SK-N-SH treated with all-trans-retinoic acid at 6 μM for 48 hours (cell line): ENCODE measurements around the gene GEMIN8.

Source experiments
- ATAC-seq: fragments of 200-7000 bp; cut with Tn5 transposase; 3 replicates; pipeline ENCODE4 v1.9.1; 2020; ENCODE audit warnings: mild to moderate bottlenecking, moderate library complexity
- ARNTL ChIP-seq: fragments of 450-650 bp; formaldehyde crosslinking; IDR thresholded peaks from 2 replicates; pipeline ENCODE4 v1.5.0; 2020; ENCODE audit warnings: low read depth, mild to moderate bottlenecking, moderate library complexity, borderline replicate concordance
- BACH2 ChIP-seq: fragments of 250-450 bp; sonication (Bioruptor Pico); IDR thresholded peaks from 2 replicates; pipeline ENCODE4 v1.9.0; 2021; ENCODE audit warnings: mild to moderate bottlenecking, borderline replicate concordance
- CREB5 ChIP-seq: fragments of 250-450 bp; sonication (Bioruptor Pico); IDR thresholded peaks from 2 replicates; pipeline ENCODE4 v1.5.1; 2020; ENCODE audit warnings: low read depth, mild to moderate bottlenecking, moderate library complexity
- CSDC2 ChIP-seq: fragments of 250-450 bp; sonication (Bioruptor Pico); IDR thresholded peaks from 2 replicates; pipeline ENCODE4 v1.5.0; 2020; ENCODE audit warnings: mild to moderate bottlenecking, moderate library complexity
- ESRRG ChIP-seq: fragments of 250-450 bp; sonication (Bioruptor Pico); IDR thresholded peaks from 2 replicates; pipeline ENCODE4 v1.6.1; 2021; ENCODE audit warnings: mild to moderate bottlenecking
- GLIS3 ChIP-seq: fragments of 250-450 bp; sonication (Bioruptor Pico); IDR thresholded peaks from 2 replicates; pipeline ENCODE4 v1.5.0; 2020; ENCODE audit warnings: mild to moderate bottlenecking, moderate library complexity
- OSR1 ChIP-seq: fragments of 250-450 bp; sonication (Bioruptor Pico); IDR thresholded peaks from 2 replicates; pipeline ENCODE4 v1.8.0; 2022; ENCODE audit warnings: moderate library complexity, mild to moderate bottlenecking, inconsistent platforms
- PATZ1 ChIP-seq: fragments of 250-450 bp; sonication (Bioruptor Pico); IDR thresholded peaks from 2 replicates; pipeline ENCODE4 v1.8.0; 2020; ENCODE audit warnings: mild to moderate bottlenecking, moderate library complexity, borderline replicate concordance
- SNAI2 ChIP-seq: fragments of 250-450 bp; sonication (Bioruptor Pico); IDR thresholded peaks from 2 replicates; pipeline ENCODE4 v1.5.0; 2020; ENCODE audit warnings: mild to moderate bottlenecking, moderate library complexity
- TCF4 ChIP-seq: fragments of 250-450 bp; sonication (Bioruptor Pico); IDR thresholded peaks from 2 replicates; pipeline ENCODE4 v1.8.0; 2021; ENCODE audit warnings: mild to moderate bottlenecking, moderate library complexity, borderline replicate concordance
- TOX ChIP-seq: fragments of 250-450 bp; sonication (Bioruptor Pico); IDR thresholded peaks from 2 replicates; pipeline ENCODE4 v1.8.0; 2021; ENCODE audit warnings: mild to moderate bottlenecking, moderate library complexity, borderline replicate concordance
- ZC3H10 ChIP-seq: fragments of 250-450 bp; sonication (Bioruptor Pico); IDR thresholded peaks from 2 replicates; pipeline ENCODE4 v1.5.1; 2021; ENCODE audit warnings: mild to moderate bottlenecking, moderate library complexity
- ZFP3 ChIP-seq: fragments of 250-450 bp; sonication (Bioruptor Pico); IDR thresholded peaks from 2 replicates; pipeline ENCODE4 v1.5.0; 2020; ENCODE audit warnings: mild to moderate bottlenecking, moderate library complexity
- ZFP30 ChIP-seq: fragments of 450-650 bp; formaldehyde crosslinking; IDR thresholded peaks from 2 replicates; pipeline ENCODE4 v1.5.0; 2022; ENCODE audit warnings: mild to moderate bottlenecking, moderate library complexity
- ZNF565 ChIP-seq: fragments of 450-650 bp; formaldehyde crosslinking; conservative IDR thresholded peaks from 2 replicates; pipeline ENCODE4 v1.5.0; 2020; ENCODE audit warnings: low read depth, mild to moderate bottlenecking, moderate library complexity
- ZNF70 ChIP-seq: fragments of 450-650 bp; formaldehyde crosslinking; IDR thresholded peaks from 2 replicates; pipeline ENCODE4 v1.5.0; 2020; ENCODE audit warnings: mild to moderate bottlenecking, moderate library complexity
- ZNF8 ChIP-seq: fragments of 450-650 bp; formaldehyde crosslinking; IDR thresholded peaks from 2 replicates; pipeline ENCODE4 v1.5.0; 2020; ENCODE audit warnings: mild to moderate bottlenecking, moderate library complexity
- TF ChIP-seq, protein P1 (sequence below): fragments of 250-450 bp; sonication (Bioruptor Pico); IDR thresholded peaks from 2 replicates; pipeline ENCODE4 v1.8.0; 2021; ENCODE audit warnings: low read depth, mild to moderate bottlenecking, moderate library complexity, borderline replicate concordance
- TF ChIP-seq, protein P2 (sequence below): fragments of 250-450 bp; sonication (Bioruptor Pico); IDR thresholded peaks from 2 replicates; pipeline ENCODE4 v1.5.0; 2020; ENCODE audit warnings: mild to moderate bottlenecking, moderate library complexity
- TF ChIP-seq, protein P3 (sequence below): fragments of 250-450 bp; sonication (Bioruptor Pico); IDR thresholded peaks from 2 replicates; pipeline ENCODE4 v1.5.1; 2021; ENCODE audit warnings: mild to moderate bottlenecking, moderate library complexity

The GEMIN8 gene

DNA sequence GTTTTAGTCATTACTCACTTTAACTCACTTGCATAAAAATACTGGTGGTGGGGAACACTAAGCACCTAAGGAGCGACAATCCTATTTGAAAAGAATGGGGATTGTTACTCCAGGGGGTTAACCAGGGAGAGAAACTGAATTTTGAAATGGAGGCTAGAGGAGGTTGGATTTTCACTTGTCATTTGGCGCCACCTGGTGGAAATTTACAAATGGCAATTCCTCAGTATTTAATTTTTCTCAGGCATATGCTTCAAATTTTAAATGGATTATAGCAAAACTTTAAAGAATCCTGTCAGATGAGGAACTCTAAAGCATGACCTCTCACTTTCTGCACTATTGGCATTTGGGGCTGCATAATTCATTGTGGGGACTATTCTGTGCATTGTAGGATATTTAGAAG is 2.7 kb upstream of the GEMIN8 start:
- peak; percentile 11; the same call in 1 of the 3 replicates for ATAC-seq
- no peak for TF ChIP-seq ZNF565 (CRISPR knock-in tag)
- TF ChIP-seq CSDC2 (CRISPR knock-in tag), result no peak
- TF ChIP-seq ZFP30 (CRISPR knock-in tag), result no peak
- TF ChIP-seq ZFP3 (CRISPR knock-in tag), result no peak
- no peak for TF ChIP-seq ZNF70 (CRISPR knock-in tag)
- TF ChIP-seq CREB5 (CRISPR knock-in tag), result no peak
- TF ChIP-seq, protein P1, sequence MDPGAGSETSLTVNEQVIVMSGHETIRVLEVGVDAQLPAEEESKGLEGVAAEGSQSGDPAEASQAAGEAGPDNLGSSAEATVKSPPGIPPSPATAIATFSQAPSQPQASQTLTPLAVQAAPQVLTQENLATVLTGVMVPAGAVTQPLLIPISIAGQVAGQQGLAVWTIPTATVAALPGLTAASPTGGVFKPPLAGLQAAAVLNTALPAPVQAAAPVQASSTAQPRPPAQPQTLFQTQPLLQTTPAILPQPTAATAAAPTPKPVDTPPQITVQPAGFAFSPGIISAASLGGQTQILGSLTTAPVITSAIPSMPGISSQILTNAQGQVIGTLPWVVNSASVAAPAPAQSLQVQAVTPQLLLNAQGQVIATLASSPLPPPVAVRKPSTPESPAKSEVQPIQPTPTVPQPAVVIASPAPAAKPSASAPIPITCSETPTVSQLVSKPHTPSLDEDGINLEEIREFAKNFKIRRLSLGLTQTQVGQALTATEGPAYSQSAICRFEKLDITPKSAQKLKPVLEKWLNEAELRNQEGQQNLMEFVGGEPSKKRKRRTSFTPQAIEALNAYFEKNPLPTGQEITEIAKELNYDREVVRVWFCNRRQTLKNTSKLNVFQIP, result no peak
- TF ChIP-seq, protein P2, sequence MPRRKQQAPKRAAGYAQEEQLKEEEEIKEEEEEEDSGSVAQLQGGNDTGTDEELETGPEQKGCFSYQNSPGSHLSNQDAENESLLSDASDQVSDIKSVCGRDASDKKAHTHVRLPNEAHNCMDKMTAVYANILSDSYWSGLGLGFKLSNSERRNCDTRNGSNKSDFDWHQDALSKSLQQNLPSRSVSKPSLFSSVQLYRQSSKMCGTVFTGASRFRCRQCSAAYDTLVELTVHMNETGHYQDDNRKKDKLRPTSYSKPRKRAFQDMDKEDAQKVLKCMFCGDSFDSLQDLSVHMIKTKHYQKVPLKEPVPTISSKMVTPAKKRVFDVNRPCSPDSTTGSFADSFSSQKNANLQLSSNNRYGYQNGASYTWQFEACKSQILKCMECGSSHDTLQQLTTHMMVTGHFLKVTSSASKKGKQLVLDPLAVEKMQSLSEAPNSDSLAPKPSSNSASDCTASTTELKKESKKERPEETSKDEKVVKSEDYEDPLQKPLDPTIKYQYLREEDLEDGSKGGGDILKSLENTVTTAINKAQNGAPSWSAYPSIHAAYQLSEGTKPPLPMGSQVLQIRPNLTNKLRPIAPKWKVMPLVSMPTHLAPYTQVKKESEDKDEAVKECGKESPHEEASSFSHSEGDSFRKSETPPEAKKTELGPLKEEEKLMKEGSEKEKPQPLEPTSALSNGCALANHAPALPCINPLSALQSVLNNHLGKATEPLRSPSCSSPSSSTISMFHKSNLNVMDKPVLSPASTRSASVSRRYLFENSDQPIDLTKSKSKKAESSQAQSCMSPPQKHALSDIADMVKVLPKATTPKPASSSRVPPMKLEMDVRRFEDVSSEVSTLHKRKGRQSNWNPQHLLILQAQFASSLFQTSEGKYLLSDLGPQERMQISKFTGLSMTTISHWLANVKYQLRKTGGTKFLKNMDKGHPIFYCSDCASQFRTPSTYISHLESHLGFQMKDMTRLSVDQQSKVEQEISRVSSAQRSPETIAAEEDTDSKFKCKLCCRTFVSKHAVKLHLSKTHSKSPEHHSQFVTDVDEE (CRISPR knock-in tag), result no peak
- no peak for TF ChIP-seq TOX (CRISPR knock-in tag)
- TF ChIP-seq OSR1 (CRISPR knock-in tag), result no peak
- TF ChIP-seq ZC3H10 (CRISPR knock-in tag), result no peak
- TF ChIP-seq ESRRG (CRISPR knock-in tag), result no peak
- no peak for TF ChIP-seq TCF4 (CRISPR knock-in tag)
- TF ChIP-seq GLIS3, result no peak
- TF ChIP-seq ZNF8 (CRISPR knock-in tag), result no peak
- TF ChIP-seq SNAI2 (CRISPR knock-in tag), result no peak
- TF ChIP-seq PATZ1 (CRISPR knock-in tag), result no peak
- TF ChIP-seq, protein P3, sequence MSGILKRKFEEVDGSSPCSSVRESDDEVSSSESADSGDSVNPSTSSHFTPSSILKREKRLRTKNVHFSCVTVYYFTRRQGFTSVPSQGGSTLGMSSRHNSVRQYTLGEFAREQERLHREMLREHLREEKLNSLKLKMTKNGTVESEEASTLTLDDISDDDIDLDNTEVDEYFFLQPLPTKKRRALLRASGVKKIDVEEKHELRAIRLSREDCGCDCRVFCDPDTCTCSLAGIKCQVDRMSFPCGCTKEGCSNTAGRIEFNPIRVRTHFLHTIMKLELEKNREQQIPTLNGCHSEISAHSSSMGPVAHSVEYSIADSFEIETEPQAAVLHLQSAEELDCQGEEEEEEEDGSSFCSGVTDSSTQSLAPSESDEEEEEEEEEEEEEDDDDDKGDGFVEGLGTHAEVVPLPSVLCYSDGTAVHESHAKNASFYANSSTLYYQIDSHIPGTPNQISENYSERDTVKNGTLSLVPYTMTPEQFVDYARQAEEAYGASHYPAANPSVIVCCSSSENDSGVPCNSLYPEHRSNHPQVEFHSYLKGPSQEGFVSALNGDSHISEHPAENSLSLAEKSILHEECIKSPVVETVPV (CRISPR knock-in tag), result no peak
- TF ChIP-seq ARNTL (CRISPR knock-in tag), result no peak
- TF ChIP-seq BACH2, result no peak

DNA sequence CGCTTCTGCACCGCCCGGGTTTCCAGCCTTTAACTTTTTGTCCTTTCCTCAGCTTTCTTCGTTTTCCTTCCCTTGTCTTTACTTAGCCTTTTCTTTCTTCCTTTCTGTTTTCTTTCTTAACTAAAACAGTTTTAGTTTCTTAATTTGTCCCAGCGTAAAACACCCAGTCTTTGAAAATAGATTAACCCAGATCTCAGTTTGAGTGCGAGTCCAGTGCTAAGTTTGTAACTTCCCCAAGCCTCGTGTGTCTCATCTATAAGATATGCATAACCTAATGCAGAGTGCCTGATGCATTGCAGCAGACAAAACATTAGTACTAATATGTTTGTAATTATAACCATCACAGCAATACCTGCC is 460 bp upstream of the GEMIN8 start:
- ATAC-seq, result peak; percentile 58
- TF ChIP-seq ZC3H10 (CRISPR knock-in tag) (no peak), CREB5 (CRISPR knock-in tag) (0 out of 2 replicates have a peak, but pooled peaks have one; percentile 26)

DNA sequence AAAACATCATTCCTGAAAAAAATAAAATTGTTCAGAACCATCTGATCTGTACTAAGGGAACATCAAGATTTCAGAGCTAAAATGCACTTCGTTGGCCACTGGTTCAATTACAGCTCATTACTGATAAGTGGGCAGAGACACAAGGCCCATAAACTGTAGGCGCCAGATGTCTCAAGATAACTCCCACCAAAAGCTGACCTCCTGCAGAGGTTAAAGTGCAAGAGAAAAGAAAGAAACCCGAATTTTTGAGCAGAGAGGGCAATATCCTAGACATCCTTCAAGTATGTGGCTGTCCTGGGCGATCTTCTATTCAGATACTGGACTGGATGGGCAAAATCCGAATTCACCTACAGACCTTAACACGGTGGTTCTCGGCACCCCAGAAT is 660 bp downstream of the GEMIN8 start:
- ATAC-seq, result no peak; the same call in 2 of the 3 replicates
- no peak for TF ChIP-seq CSDC2 (CRISPR knock-in tag)
- TF ChIP-seq, protein P3 (CRISPR knock-in tag), result no peak
